Measurements from ENCODE around the gene SPOCD1.
"Not testable (repeated sequence)": the region's sequence is repeated elsewhere in the genome, so short reads cannot be mapped to it uniquely, and the experiment has no call there.

DNA sequence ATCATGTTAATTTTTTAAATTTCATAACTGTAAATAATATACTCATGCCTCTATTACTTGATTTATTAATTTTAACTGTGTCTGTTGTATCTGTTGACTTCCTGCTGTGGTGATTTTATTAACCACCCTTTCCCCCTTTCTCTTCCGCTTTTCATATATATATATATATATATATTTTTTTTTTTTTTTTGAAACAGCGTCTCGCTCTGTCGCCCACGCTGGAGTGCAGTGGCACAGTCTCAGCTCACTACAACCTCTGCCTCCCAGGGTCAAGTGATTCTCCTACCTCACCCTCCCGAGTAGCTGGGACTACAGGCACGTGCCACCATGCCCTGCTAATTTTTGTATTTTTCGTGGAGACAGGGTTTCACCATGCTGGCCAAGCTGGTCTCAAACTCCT, 1.1 kb upstream of the SPOCD1 start:
- TF ChIP-seq POLR2A, POLR2AphosphoS5 (IDR thresholded peaks at IDR 0.05; ENCODE audit: low read depth, low read length): not testable (repeated sequence)
